Subcutaneous abdominal adipose tissue (tissue), 5 donors: ENCODE data around the gene ARMC5.
A peak's percentile ranks its signal among the peaks of the same experiment; 100 is the strongest.
"Not testable (repeated sequence)": the region's sequence is repeated elsewhere in the genome, so short reads cannot be mapped to it uniquely, and the experiment has no call there.

ENCODE experiments used
- H3K27ac ChIP-seq: one replicate; pipeline ENCODE4 v1.7.0; 2013; ENCODE audit warnings: low read depth, mild to moderate bottlenecking, inconsistent platforms, low read length, moderate library complexity
- H3K27me3 ChIP-seq, 5 donors: one replicate each; pipeline ENCODE4 v1.7.0; 2013; ENCODE audit warnings: low read length in 5 of 5, inconsistent platforms in 1 of 5; ENCODE audit not compliant: control insufficient read depth in 5 of 5, insufficient read depth in 4 of 5
- H3K36me3 ChIP-seq, 5 donors: one replicate each; pipeline ENCODE4 v1.7.0; 2013; ENCODE audit warnings: low read length in 5 of 5; ENCODE audit not compliant: control insufficient read depth in 5 of 5, insufficient read depth in 5 of 5
- H3K4me1 ChIP-seq, 5 donors: one replicate each; pipeline ENCODE4 v1.7.0; 2013; ENCODE audit warnings: low read length in 5 of 5, mild to moderate bottlenecking in 3 of 5, moderate library complexity in 1 of 5; ENCODE audit not compliant: control insufficient read depth in 5 of 5, insufficient read depth in 5 of 5
- H3K4me3 ChIP-seq, 5 donors: one replicate each; pipeline ENCODE4 v1.7.0; 2013; ENCODE audit warnings: low read length in 5 of 5, low read depth in 1 of 5
- H3K9ac ChIP-seq, 5 donors: one replicate each; pipeline ENCODE4 v1.7.0; 2013; ENCODE audit warnings: low read length in 5 of 5, mild to moderate bottlenecking in 4 of 5, moderate library complexity in 3 of 5
- H3K9me3 ChIP-seq, 5 donors: one replicate each; pipeline ENCODE4 v1.7.0; 2013; ENCODE audit warnings: low read length in 5 of 5; ENCODE audit not compliant: control insufficient read depth in 5 of 5
- donor health status: healthy.
- donor health status: healthy.
- donor health status: healthy.
- donor health status: healthy.
- donor health status: healthy.

The ARMC5 gene

DNA sequence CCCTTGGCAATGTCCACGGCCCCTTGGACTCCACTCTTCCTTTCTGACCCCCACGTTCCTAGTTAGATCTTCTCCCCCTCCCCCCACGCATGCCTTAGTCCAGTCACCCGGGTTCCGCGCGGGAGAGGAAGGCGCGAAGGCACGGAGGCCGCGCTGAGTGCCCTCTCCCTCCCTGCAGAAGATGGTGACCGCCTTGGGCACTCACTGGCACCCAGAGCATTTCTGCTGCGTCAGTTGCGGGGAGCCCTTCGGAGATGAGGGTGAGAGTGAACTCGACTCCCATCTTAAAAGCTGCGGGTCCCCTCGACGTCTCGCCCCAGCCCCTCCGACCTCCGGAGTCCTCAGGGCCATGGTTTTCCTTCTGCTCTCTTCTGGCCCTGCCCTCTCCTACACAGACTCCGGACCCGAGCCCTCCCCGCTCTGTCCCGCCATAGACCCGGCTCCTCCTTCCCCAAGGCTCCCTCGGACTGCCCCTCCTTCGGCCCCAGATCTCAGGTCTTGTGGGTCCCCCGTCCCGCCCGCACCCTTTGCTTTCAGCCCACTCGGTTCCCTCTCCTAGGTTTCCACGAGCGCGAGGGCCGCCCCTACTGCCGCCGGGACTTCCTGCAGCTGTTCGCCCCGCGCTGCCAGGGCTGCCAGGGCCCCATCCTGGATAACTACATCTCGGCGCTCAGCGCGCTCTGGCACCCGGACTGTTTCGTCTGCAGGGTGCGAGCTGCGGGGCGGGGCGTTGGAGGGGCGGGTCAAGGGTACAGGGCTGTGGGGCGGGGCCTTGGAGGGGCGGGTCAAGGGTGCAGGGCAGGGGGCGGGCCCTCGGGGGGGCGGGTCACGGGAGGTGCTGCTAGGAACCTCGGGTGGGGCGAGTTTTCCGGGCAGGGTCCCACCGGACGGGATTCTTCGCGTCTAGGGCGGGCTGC, 17.3 kb downstream of the ARMC5 start:
- Histone ChIP-seq H3K36me3 (peaks cover 0 to 44% (median 37%) of the 10 kb centered on the region in 5 donors), H3K9ac (no peak overlapping the region), H3K4me1 (peaks cover 0 to 45% (median 20%) of the 10 kb centered on the region in 5 donors), H3K27me3 (peaks cover 0 to 19% (median 11%) of the 10 kb centered on the region in 5 donors), H3K4me3 (peak overlapping the region in 2 of 5 donors; percentile 33 to 52), H3K27ac (no peak overlapping the region), H3K9me3 (peaks cover 0 to 6% (median 0%) of the 10 kb centered on the region in 5 donors)

GRCh38 chr16:31477220-31478216, 18.2 kb downstream of the ARMC5 start:
- H3K4me3 ChIP-seq: peak overlapping the region in 3 of 5 donors; percentile 16 to 52 (median 29)
- H3K36me3 ChIP-seq: peaks cover 0 to 44% (median 37%) of the 10 kb centered on the region in 5 donors
- H3K27ac ChIP-seq: no peak overlapping the region
- no peak overlapping the region for H3K9ac ChIP-seq
- peaks cover 0 to 5% (median 0%) of the 10 kb centered on the region in 5 donors for H3K9me3 ChIP-seq
- H3K27me3 ChIP-seq: peaks cover 0 to 15% (median 8%) of the 10 kb centered on the region in 5 donors
- peaks cover 0 to 37% (median 12%) of the 10 kb centered on the region in 5 donors for H3K4me1 ChIP-seq

- Histone ChIP-seq H3K4me3 (no peak overlapping the region), H3K9ac (no peak overlapping the region), H3K4me1 (peaks cover 0 to 23% (median 6%) of the 10 kb centered on the region in 5 donors), H3K36me3 (peaks cover 0 to 36% (median 32%) of the 10 kb centered on the region in 5 donors), H3K27me3 (peaks cover 0 to 11% (median 5%) of the 10 kb centered on the region in 5 donors), H3K9me3 (no peaks in the 10 kb centered on the region), H3K27ac (no peak overlapping the region)
Measured at GRCh38 chr16:31478956-31479355, 19.7 kb downstream of the ARMC5 start.

- Histone ChIP-seq H3K4me3 (no peak overlapping the region), H3K9ac (no peak overlapping the region), H3K9me3 (no peaks in the 10 kb centered on the region), H3K27ac (no peak overlapping the region), H3K27me3 (peaks cover 0 to 15% (median 6%) of the 10 kb centered on the region in 5 donors), H3K4me1 (peaks cover 0 to 15% (median 6%) of the 10 kb centered on the region in 5 donors), H3K36me3 (peaks cover 0 to 28% (median 24%) of the 10 kb centered on the region in 5 donors)
Measured at GRCh38 chr16:31479751-31480150, 20.4 kb downstream of the ARMC5 start.

DNA sequence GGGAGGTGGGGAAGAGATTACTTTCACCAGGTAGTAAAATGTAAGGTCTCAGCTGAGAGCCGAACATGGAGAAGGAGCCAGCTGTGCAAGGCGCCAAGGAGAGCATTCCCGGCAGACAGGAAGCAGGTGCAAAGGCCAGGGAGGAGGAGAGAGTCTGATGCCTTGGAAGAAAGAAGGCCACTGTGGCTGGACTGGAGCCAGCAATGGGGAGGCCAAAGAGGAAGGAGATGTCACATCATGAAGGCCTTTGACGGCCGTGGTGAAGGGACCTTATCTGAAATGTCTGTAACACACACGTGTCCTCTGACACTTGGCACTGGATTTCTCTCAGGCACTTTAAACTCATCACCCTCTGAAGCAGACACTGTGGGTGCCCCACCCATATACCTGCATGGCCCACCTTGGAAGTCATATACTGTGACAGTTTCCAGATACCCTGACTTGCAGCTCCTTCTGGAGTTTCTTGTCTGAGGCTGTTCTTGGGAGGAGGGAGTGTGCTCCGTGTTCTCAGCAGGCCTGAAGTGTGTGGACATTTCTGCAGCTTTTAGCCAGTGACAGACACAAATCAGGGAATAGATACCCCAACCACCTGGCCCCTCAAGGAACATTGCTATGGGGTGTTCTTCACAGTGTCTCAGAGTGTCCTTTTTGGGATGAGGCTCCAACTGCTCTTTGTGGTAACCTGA, 21.7 kb downstream of the ARMC5 start:
- no peak overlapping the region for H3K27ac ChIP-seq

GRCh38 chr16:31483081-31483480, 23.8 kb downstream of the ARMC5 start, which contains the start of gene SLC5A2:
Gene SLC5A2 (plus strand): TSS chr16:31483123. CDS start chr16:31483137, 14 bp downstream.
- H3K36me3 ChIP-seq: peaks cover 0 to 5% (median 0%) of the 10 kb centered on the region in 5 donors
- no peak within 1 kb of the TSS for H3K27ac ChIP-seq
- H3K4me1 ChIP-seq: peaks cover 2 to 23% (median 18%) of the 10 kb centered on the region in 5 donors
- peaks cover 13 to 36% (median 30%) of the 10 kb centered on the region in 5 donors for H3K27me3 ChIP-seq
- H3K4me3 ChIP-seq: no peak within 1 kb of the TSS
- no peaks in the 10 kb centered on the region for H3K9me3 ChIP-seq
- no peak within 1 kb of the TSS for H3K9ac ChIP-seq

More for the DNA sequence above, 21.7 kb downstream of the ARMC5 start:
- H3K36me3 ChIP-seq: peaks cover 0 to 21% (median 17%) of the 10 kb centered on the region in 5 donors
- H3K9me3 ChIP-seq: no peaks in the 10 kb centered on the region
- peaks cover 11 to 24% (median 13%) of the 10 kb centered on the region in 5 donors for H3K27me3 ChIP-seq
- peaks cover 0 to 12% (median 6%) of the 10 kb centered on the region in 5 donors for H3K4me1 ChIP-seq
- no peak overlapping the region for H3K4me3 ChIP-seq
- H3K9ac ChIP-seq: peak overlapping the region in 1 of 5 donors; percentile 20

- H3K9me3 ChIP-seq, H3K4me3 ChIP-seq, H3K27ac ChIP-seq, H3K9ac ChIP-seq, H3K36me3 ChIP-seq: not testable (repeated sequence)
- Histone ChIP-seq H3K27me3 (peaks cover 11 to 38% (median 30%) of the 10 kb centered on the region in 5 donors), H3K4me1 (peaks cover 3 to 28% (median 23%) of the 10 kb centered on the region in 5 donors)
Measured at GRCh38 chr16:31484048-31484447, 24.7 kb downstream of the ARMC5 start.

DNA sequence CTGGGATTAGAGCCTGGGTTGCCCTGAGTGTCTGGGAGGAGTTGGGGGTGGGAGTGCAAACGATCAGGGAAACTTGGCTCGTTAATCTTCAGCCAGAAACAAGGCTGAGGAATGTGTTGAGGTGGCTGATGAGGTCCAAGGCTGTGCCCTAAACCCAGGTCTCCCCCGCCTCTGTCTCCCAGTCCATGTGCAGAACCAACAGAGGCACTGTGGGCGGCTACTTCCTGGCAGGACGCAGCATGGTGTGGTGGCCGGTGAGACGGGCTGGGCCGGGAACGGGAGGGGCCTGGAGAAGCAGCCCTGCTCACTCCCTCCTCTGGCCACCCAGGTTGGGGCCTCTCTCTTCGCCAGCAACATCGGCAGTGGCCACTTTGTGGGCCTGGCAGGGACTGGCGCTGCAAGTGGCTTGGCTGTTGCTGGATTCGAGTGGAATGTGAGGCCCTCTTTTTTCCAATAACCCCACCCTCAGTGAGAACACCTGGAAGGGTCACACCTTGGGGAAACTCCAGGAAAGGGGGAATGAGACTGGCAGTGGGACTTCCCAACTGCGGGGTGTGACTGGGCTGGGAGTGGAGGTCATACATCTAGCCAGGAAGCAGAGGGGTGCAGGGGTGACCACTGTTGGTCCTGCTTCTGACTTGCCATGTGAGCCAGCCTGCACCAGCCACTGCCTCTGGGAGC, 25.3 kb downstream of the ARMC5 start:
- Histone ChIP-seq H3K27me3 (peaks cover 9 to 32% (median 30%) of the 10 kb centered on the region in 5 donors), H3K4me1 (peaks cover 3 to 28% (median 23%) of the 10 kb centered on the region in 5 donors), H3K27ac (no peak overlapping the region), H3K9ac (no peak overlapping the region), H3K9me3 (no peaks in the 10 kb centered on the region), H3K4me3 (no peak overlapping the region), H3K36me3 (peaks cover 0 to 2% (median 0%) of the 10 kb centered on the region in 5 donors)
